GM18951 (cell line): ENCODE results near the gene CCDC171.
"Not testable (repeated sequence)": the region's sequence is repeated elsewhere in the genome, so short reads cannot be mapped to it uniquely, and the experiment has no call there.

Experiments
- POLR2A ChIP-seq: IDR thresholded peaks from 4 replicates; pipeline ENCODE4 v1.6.1; 2011; ENCODE audit warnings: mild to moderate bottlenecking; ENCODE audit not compliant: insufficient read length, insufficient read depth; ENCODE audit errors: extremely low read depth
- in situ Hi-C: fragments of 300-500 bp; cut with MboI; formaldehyde crosslinking; loops from one replicate; pipeline ENCODE4 v1.12.0; 2022; ENCODE audit warnings: low sequenced_read_pairs, mixed read lengths, inconsistent platforms; ENCODE audit not compliant: unreplicated experiment

Gene CCDC171

GRCh38 chr9:15696979-15697378 lies 144.1 kb downstream of the CCDC171 start:
- TF ChIP-seq POLR2A: no peak
- in situ Hi-C loops: no loop called here

GRCh38 chr9:15697446-15697851 lies 144.6 kb downstream of the CCDC171 start:
- in situ Hi-C loops: no loop called here
- TF ChIP-seq POLR2A: no peak

GRCh38 chr9:15699876-15700559 lies 147.2 kb downstream of the CCDC171 start:
- in situ Hi-C loops: not testable (repeated sequence)

GRCh38 chr9:15707000-15707399 lies 154.2 kb downstream of the CCDC171 start:
- TF ChIP-seq POLR2A: no peak
- in situ Hi-C loops: no loop called here

- in situ Hi-C loops: no loop called here
- TF ChIP-seq POLR2A: no peak
Measured at GRCh38 chr9:15711531-15711930, 158.7 kb downstream of the CCDC171 start.

- in situ Hi-C loops: no loop called here
Measured at GRCh38 chr9:15711931-15712330, 159.1 kb downstream of the CCDC171 start.

GRCh38 chr9:15714746-15715145 lies 161.9 kb downstream of the CCDC171 start:
- TF ChIP-seq POLR2A: no peak
- in situ Hi-C loops: no loop called here

More at GRCh38 chr9:15711931-15712330, 159.1 kb downstream of the CCDC171 start:
- TF ChIP-seq POLR2A: no peak

- in situ Hi-C loops: no loop called here
- no peak for TF ChIP-seq POLR2A
Measured at GRCh38 chr9:15717290-15717967, 164.6 kb downstream of the CCDC171 start.

GRCh38 chr9:15718423-15718822 lies 165.6 kb downstream of the CCDC171 start:
- in situ Hi-C loops: no loop called here
- TF ChIP-seq POLR2A: no peak

- in situ Hi-C loops: no loop called here
- TF ChIP-seq POLR2A: no peak
Measured at GRCh38 chr9:15720861-15721260, 168.0 kb downstream of the CCDC171 start.

GRCh38 chr9:15722888-15723287 lies 170.0 kb downstream of the CCDC171 start:
- in situ Hi-C loops: no loop called here

GRCh38 chr9:15724016-15724415 lies 171.2 kb downstream of the CCDC171 start:
- TF ChIP-seq POLR2A: no peak
- in situ Hi-C loops: no loop called here

More at GRCh38 chr9:15722888-15723287, 170.0 kb downstream of the CCDC171 start:
- TF ChIP-seq POLR2A: no peak

- in situ Hi-C loops: no loop called here
- no peak for TF ChIP-seq POLR2A
Measured at GRCh38 chr9:15724612-15725011, 171.8 kb downstream of the CCDC171 start.

GRCh38 chr9:15725953-15726352 lies 173.1 kb downstream of the CCDC171 start:
- TF ChIP-seq POLR2A: no peak
- in situ Hi-C loops: no loop called here
